BE2C (cell line): ENCODE measurements around the gene SGK1.

Experiments used
- DNase-seq: peaks from one replicate; pipeline ENCODE4 v3.0.0-alpha.2; 2020
- H3K27me3 ChIP-seq: fragments of 250-450 bp; sonication (Bioruptor Pico); 2 replicates; pipeline ENCODE4 v1.5.1; 2020; ENCODE audit warnings: mild to moderate bottlenecking
- H3K36me3 ChIP-seq: fragments of 250-450 bp; sonication (Bioruptor Pico); 2 replicates; pipeline ENCODE4 v1.5.1; 2020; ENCODE audit warnings: mild to moderate bottlenecking
- H3K4me1 ChIP-seq: fragments of 250-450 bp; sonication (Bioruptor Pico); 2 replicates; pipeline ENCODE4 v1.5.1; 2020
- H3K4me3 ChIP-seq: 2 replicates; pipeline ENCODE4 v1.5.1; 2011; ENCODE audit warnings: low read depth, low read length
- H3K9me3 ChIP-seq: fragments of 250-450 bp; sonication (Bioruptor Pico); 2 replicates; pipeline ENCODE4 v1.5.1; 2020
- TF ChIP-seq, protein P1 (sequence below): IDR thresholded peaks from 2 replicates; pipeline ENCODE4 v1.5.1; 2012; ENCODE audit warnings: mild to moderate bottlenecking, low read depth, low read length

The SGK1 gene

DNA sequence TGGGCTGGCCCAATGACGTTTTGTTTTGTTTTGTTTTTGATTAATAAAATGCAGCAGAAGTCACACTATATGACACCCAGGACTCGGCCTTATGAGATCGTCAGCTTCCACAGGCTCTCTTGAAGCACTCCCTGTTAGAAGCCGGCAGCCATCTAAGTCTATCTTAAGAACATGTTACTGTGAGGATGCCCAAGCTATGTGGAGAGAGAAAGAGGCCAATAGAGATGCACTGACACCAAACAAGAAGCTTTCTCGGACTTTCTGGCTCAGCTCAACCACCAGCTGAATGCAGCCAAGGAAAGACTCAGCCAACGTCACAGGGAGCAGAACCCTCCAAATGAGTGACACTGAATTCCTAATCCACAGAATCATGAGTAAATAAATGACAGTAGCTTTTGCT is 14.0 kb downstream of the SGK1 start:
- no peak for DNase-seq

DNA sequence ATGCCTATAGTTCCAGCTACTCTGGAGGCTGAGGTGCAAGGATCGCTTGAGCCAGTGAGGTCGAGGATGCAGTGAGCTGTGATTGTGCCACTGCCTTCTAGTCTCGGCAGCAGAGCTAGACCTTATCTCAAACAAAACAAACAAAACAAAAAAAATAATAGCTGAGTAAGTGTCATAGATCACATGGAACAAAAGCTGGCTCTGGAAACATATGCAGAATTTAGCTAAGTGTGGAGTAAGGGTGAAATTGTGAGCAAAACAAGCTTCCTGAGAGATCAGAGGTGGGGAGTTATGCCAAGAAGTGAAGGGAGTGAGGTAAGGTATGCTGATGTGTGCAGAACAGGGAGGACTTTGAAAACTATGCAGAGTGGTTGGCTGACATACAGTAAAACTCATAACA is 18.7 kb downstream of the SGK1 start:
- no peak for DNase-seq
- TF ChIP-seq, protein P1, sequence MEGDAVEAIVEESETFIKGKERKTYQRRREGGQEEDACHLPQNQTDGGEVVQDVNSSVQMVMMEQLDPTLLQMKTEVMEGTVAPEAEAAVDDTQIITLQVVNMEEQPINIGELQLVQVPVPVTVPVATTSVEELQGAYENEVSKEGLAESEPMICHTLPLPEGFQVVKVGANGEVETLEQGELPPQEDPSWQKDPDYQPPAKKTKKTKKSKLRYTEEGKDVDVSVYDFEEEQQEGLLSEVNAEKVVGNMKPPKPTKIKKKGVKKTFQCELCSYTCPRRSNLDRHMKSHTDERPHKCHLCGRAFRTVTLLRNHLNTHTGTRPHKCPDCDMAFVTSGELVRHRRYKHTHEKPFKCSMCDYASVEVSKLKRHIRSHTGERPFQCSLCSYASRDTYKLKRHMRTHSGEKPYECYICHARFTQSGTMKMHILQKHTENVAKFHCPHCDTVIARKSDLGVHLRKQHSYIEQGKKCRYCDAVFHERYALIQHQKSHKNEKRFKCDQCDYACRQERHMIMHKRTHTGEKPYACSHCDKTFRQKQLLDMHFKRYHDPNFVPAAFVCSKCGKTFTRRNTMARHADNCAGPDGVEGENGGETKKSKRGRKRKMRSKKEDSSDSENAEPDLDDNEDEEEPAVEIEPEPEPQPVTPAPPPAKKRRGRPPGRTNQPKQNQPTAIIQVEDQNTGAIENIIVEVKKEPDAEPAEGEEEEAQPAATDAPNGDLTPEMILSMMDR, result no peak
- H3K9me3 ChIP-seq, result no peaks in the 10 kb centered on the region
- no peaks in the 10 kb centered on the region for H3K36me3 ChIP-seq
- H3K4me3 ChIP-seq, result no peak overlapping the region
- no peaks in the 10 kb centered on the region for H3K27me3 ChIP-seq
- no peaks in the 10 kb centered on the region; the same call in 1 of the 2 replicates for H3K4me1 ChIP-seq

More for the DNA sequence above, 14.0 kb downstream of the SGK1 start:
- H3K36me3 ChIP-seq, result no peaks in the 10 kb centered on the region
- H3K27me3 ChIP-seq, result no peaks in the 10 kb centered on the region
- H3K4me1 ChIP-seq, result no peaks in the 10 kb centered on the region
- H3K9me3 ChIP-seq, result no peaks in the 10 kb centered on the region
- TF ChIP-seq, protein P1, result no peak
- H3K4me3 ChIP-seq, result no peak overlapping the region

DNA sequence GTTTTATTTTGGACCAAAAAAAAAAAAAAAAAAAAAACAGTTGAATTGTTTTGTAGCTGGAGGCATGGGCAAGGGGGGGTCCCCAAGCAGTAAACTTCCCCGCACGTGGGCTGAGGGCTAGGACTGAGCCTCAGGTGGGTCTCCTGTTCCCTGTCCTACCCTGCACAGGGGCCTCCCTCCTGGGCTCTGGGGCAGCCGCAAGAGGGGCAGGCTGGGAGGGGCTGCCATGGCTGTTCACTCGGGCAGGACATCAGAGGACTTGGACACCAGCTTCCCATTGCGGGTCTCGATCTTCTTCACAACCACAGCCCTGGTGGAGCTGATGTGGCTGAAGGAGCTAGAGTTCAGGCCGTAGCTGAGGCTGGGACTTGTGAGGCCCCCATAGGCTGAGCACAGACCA is 21.1 kb downstream of the SGK1 start:
- no peak for DNase-seq

DNA sequence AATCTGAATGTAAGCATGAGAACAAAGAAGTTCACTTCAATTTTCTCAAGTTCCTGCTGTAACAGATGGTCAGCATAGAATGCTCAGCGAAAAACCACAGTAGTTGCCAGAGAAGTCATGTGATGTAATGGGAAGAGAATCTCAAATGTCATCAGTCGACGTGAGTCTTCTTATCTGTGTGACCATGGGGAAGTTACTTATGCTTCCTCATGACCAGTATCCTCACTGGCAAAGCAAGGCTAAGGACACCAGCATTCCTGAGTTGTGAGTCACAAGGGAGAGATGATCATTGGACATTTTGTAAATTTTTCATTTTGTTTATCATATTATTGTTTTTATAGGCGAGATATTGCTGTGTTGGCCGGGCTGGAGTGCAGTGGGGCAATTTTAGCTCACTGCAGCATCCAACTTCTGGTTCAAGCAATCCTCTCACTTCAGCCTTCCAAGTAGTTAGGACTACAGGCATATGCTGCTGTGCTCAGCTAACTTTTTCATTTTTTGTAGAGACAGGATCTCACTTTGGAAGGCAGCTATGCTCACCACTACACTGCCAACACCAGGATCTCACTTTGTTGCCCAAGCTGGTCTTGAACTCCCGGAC is 21.9 kb downstream of the SGK1 start:
- no peak overlapping the region for H3K4me3 ChIP-seq
- H3K27me3 ChIP-seq, result no peaks in the 10 kb centered on the region
- TF ChIP-seq, protein P1, result no peak
- DNase-seq, result no peak
- no peaks in the 10 kb centered on the region for H3K36me3 ChIP-seq
- H3K4me1 ChIP-seq, result peaks cover 13% of the 10 kb centered on the region
- H3K9me3 ChIP-seq, result no peaks in the 10 kb centered on the region

More for the DNA sequence above, 21.1 kb downstream of the SGK1 start:
- Histone ChIP-seq H3K9me3 (no peaks in the 10 kb centered on the region), H3K4me3 (no peak overlapping the region), H3K36me3 (no peaks in the 10 kb centered on the region), H3K27me3 (no peaks in the 10 kb centered on the region), H3K4me1 (peaks cover 13% of the 10 kb centered on the region)
- TF ChIP-seq, protein P1, result no peak

DNA sequence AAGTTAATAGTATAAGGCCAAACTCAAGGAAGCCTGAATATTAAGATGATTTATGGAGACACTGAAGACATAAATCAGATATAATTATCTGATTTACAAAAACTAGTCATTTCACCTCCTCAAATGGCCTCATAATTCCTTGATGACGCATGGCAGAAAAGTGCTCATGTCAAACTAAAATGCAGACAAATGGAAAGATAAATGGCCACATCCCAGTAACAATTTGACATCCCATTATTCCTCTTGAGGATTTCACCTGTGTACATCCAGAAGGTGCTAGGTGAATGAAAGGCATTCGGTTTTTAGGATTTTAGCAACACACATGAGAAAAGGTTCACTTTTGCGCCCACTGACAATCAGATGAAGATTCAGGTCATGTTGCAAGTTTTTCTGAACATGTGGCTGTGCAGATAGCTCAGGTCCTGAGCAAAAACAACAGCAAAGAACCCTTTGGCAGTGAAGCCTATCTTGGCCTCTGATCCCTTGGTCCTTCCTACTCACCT is 24.2 kb downstream of the SGK1 start:
- Histone ChIP-seq H3K4me3 (no peak overlapping the region), H3K9me3 (no peaks in the 10 kb centered on the region), H3K4me1 (peaks cover 17% of the 10 kb centered on the region), H3K27me3 (no peaks in the 10 kb centered on the region), H3K36me3 (no peaks in the 10 kb centered on the region)
- TF ChIP-seq, protein P1, result no peak
- DNase-seq, result no peak

DNA sequence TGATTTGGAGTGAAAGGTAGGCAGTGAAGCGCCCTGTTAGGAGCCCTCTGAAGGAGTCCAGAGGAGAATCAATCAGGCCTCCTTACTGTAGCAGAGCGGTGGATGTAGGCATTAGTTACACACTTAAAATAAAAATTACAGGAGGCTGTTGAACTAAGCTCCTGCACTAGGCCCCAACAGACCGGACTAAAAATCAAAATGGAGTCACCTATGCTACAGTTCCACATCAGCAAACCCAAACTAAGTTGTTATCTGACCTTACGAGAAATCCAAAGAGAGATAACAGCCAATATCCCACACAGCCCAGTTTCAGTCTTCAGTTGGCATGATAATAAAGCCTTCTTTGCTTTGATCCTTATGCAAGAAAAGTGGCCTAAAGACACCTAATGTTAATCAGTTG is 26.8 kb downstream of the SGK1 start:
- H3K27me3 ChIP-seq, result no peaks in the 10 kb centered on the region
- TF ChIP-seq, protein P1, result no peak
- no peak overlapping the region for H3K4me3 ChIP-seq
- DNase-seq, result no peak
- no peaks in the 10 kb centered on the region for H3K36me3 ChIP-seq
- peaks cover 21% of the 10 kb centered on the region for H3K4me1 ChIP-seq
- H3K9me3 ChIP-seq, result no peaks in the 10 kb centered on the region
